HG03575 (cell line): Measurements from ENCODE around the gene FOXE1.

ENCODE experiments used
- ATAC-seq: cut with Tn5 transposase; IDR thresholded peaks from one replicate; pipeline ENCODE4 v1.9.1; 2021; ENCODE audit not compliant: unreplicated experiment, insufficient number of reproducible peaks, low FRiP score; ENCODE audit errors: extremely low read depth

FOXE1 gene

GRCh38 chr9:97860451-97861147, 7.6 kb downstream of the FOXE1 start:
- ATAC-seq = no peak

- no peak for ATAC-seq
Observed at GRCh38 chr9:97861148-97861475, 8.1 kb downstream of the FOXE1 start.

GRCh38 chr9:97863314-97863713, 10.3 kb downstream of the FOXE1 start:
- no peak for ATAC-seq

GRCh38 chr9:97864396-97864795, 11.4 kb downstream of the FOXE1 start:
- no peak for ATAC-seq

GRCh38 chr9:97866300-97866699, 13.3 kb downstream of the FOXE1 start:
- ATAC-seq = no peak

- ATAC-seq = no peak
Observed at GRCh38 chr9:97866848-97867247, 13.8 kb downstream of the FOXE1 start.

GRCh38 chr9:97868859-97869258, 15.8 kb downstream of the FOXE1 start:
- ATAC-seq = no peak

GRCh38 chr9:97873425-97873824, 20.4 kb downstream of the FOXE1 start:
- ATAC-seq = no peak

- ATAC-seq = no peak
Observed at GRCh38 chr9:97873882-97874281, 20.9 kb downstream of the FOXE1 start.

GRCh38 chr9:97874624-97875023, 21.6 kb downstream of the FOXE1 start:
- ATAC-seq = no peak

GRCh38 chr9:97875111-97875510, 22.1 kb downstream of the FOXE1 start:
- ATAC-seq = no peak

GRCh38 chr9:97876061-97876460, 23.0 kb downstream of the FOXE1 start:
- ATAC-seq = no peak

GRCh38 chr9:97880336-97880735, 27.3 kb downstream of the FOXE1 start:
- ATAC-seq = no peak

- no peak for ATAC-seq
Observed at GRCh38 chr9:97889941-97890887, 37.2 kb downstream of the FOXE1 start.

GRCh38 chr9:97891736-97892135, 38.7 kb downstream of the FOXE1 start:
- no peak for ATAC-seq

GRCh38 chr9:97892421-97892820, 39.4 kb downstream of the FOXE1 start:
- no peak for ATAC-seq

GRCh38 chr9:97895211-97895610, 42.2 kb downstream of the FOXE1 start:
- ATAC-seq = no peak

- no peak for ATAC-seq
Observed at GRCh38 chr9:97895695-97896332, 42.8 kb downstream of the FOXE1 start.

- ATAC-seq = no peak
Observed at GRCh38 chr9:97900103-97900737, 47.2 kb downstream of the FOXE1 start.
